Immature natural killer cell (primary cell): ENCODE data around the gene KRTAP6-1. TPM values are rescaled to one million over a fixed set of nuclear protein-coding genes. Genes with fewer than 3 reads are reported as not detected.

ENCODE experiments used
- DNase-seq, 3 donors: peaks; one replicate each; pipeline ENCODE4 v3.0.0; 2022; ENCODE audit warnings: mixed read lengths in 1 of 3
- H3K27ac Mint-ChIP-seq, 6 donors: one replicate each; pipeline ENCODE4 v1.8.0; 2020; ENCODE audit warnings: mixed read lengths in 6 of 6, mild to moderate bottlenecking in 5 of 6, inconsistent platforms in 4 of 6, moderate library complexity in 3 of 6
- H3K27me3 Mint-ChIP-seq, 3 donors: one replicate each; pipeline ENCODE4 v1.8.0; 2020 to 2021; ENCODE audit warnings: low read depth in 3 of 3, mild to moderate bottlenecking in 3 of 3, mixed read lengths in 3 of 3, moderate library complexity in 3 of 3, inconsistent platforms in 1 of 3
- H3K36me3 Mint-ChIP-seq, 3 donors: one replicate each; pipeline ENCODE4 v1.8.0; 2020; ENCODE audit warnings: mixed read lengths in 3 of 3, inconsistent platforms in 2 of 3, mild to moderate bottlenecking in 2 of 3
- H3K4me1 Mint-ChIP-seq, 2 donors: one replicate each; pipeline ENCODE4 v1.8.0; 2020; ENCODE audit warnings: inconsistent platforms in 2 of 2, mild to moderate bottlenecking in 2 of 2, mixed read lengths in 2 of 2, moderate library complexity in 1 of 2
- H3K4me3 Mint-ChIP-seq, 5 donors: one replicate each; pipeline ENCODE4 v1.8.0; 2020; ENCODE audit warnings: mild to moderate bottlenecking in 5 of 5, mixed read lengths in 5 of 5, inconsistent platforms in 3 of 5, moderate library complexity in 3 of 5
- H3K9me3 Mint-ChIP-seq, 6 donors: one replicate each; pipeline ENCODE4 v1.8.0; 2020; ENCODE audit warnings: mild to moderate bottlenecking in 6 of 6, mixed read lengths in 6 of 6, inconsistent platforms in 4 of 6, moderate library complexity in 3 of 6
- polyA plus RNA-seq, 3 donors: library from polyadenylated mRNA; unstranded; fragments of 300-500 nt; fragmentation: Illumina TruSeq; gene quantifications; one replicate each; pipeline ENCODE4 v1.2.3, GENCODE V29; 2021

Gene KRTAP6-1
- polyA plus RNA-seq = not detected

DNA sequence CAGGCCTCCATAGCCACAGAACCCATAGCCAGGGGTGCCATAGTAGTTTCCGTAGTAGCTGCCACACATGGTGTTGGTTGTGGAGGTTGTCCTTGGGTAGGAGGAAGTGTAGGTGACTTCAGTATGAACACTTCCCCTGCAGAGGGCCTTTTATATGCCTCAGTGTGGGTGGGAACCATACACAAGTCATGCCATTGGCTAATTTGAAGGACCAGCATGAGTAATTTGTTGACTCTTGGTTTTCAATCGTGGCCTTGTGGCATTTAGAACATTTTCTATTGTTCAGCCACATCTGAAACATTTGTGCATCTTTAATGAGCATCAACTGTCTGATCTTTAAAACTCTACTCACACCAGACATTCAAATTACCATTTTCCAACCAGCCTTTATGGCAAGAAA is at the start of gene KRTAP6-1:
KRTAP6-1 (minus strand) TSS at position 95 of the 400 bp plus-strand sequence; CDS start at position 69, 26 bp downstream.
- Mint-ChIP-seq H3K4me1 (no peaks in the 10 kb centered on the region), H3K4me3 (no peak within 1 kb of the TSS), H3K36me3 (no peaks in the 10 kb centered on the region), H3K9me3 (peaks cover 4 to 17% (median 8%) of the 10 kb centered on the region in 6 donors), H3K27ac (no peak within 1 kb of the TSS), H3K27me3 (no peaks in the 10 kb centered on the region)
- no peak for DNase-seq

DNA sequence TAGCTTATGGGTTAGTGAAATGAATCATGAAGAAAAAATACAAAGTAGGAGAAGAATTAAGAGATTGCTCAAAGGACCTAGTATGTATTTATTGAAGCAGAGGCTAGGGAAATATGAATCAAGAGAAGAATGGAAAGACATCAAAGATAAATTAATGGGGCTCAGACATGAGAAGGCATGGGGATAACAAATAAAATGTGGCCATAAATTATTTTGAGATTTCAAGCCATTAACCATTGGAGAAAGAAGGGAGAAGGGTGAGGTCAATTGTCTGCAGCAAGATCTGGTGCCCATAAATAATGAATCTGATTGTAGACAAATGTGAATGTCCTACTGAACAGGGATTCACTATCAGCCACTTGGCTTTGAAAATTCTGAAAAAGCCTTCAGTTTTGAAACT is 39.2 kb upstream of the KRTAP6-1 start:
- Mint-ChIP-seq H3K36me3 (no peaks in the 10 kb centered on the region), H3K9me3 (peaks cover 10 to 30% (median 15%) of the 10 kb centered on the region in 6 donors), H3K27ac (no peak overlapping the region), H3K27me3 (no peaks in the 10 kb centered on the region), H3K4me1 (no peaks in the 10 kb centered on the region), H3K4me3 (no peak overlapping the region)
- DNase-seq = no peak

- peaks cover 0 to 4% (median 0%) of the 10 kb centered on the region in 3 donors for H3K27me3 Mint-ChIP-seq
- no peaks in the 10 kb centered on the region for H3K36me3 Mint-ChIP-seq
- peaks cover 5 to 46% (median 24%) of the 10 kb centered on the region in 6 donors for H3K9me3 Mint-ChIP-seq
- no peak overlapping the region for H3K27ac Mint-ChIP-seq
- H3K4me1 Mint-ChIP-seq = no peaks in the 10 kb centered on the region
- H3K4me3 Mint-ChIP-seq = no peak overlapping the region
- DNase-seq = no peak
Measured at GRCh38 chr21:30646904-30647414, 33.2 kb upstream of the KRTAP6-1 start.

GRCh38 chr21:30642564-30642963 is 28.8 kb upstream of the KRTAP6-1 start, which contains the start of gene KRTAP20-3:
KRTAP20-3 (plus strand) TSS chr21:30642864.
- no peaks in the 10 kb centered on the region for H3K4me1 Mint-ChIP-seq
- no peak within 1 kb of the TSS for H3K4me3 Mint-ChIP-seq

GRCh38 chr21:30638686-30639085 is 25.0 kb upstream of the KRTAP6-1 start:
- no peak overlapping the region for H3K27ac Mint-ChIP-seq
- no peak for DNase-seq
- no peak overlapping the region for H3K4me3 Mint-ChIP-seq
- peaks cover 3 to 42% (median 16%) of the 10 kb centered on the region in 6 donors for H3K9me3 Mint-ChIP-seq
- H3K27me3 Mint-ChIP-seq = peaks cover 0 to 4% (median 2%) of the 10 kb centered on the region in 3 donors
- H3K4me1 Mint-ChIP-seq = no peaks in the 10 kb centered on the region
- H3K36me3 Mint-ChIP-seq = no peaks in the 10 kb centered on the region

More at GRCh38 chr21:30642564-30642963, 28.8 kb upstream of the KRTAP6-1 start, which contains the start of gene KRTAP20-3:
- Mint-ChIP-seq H3K9me3 (peaks cover 1 to 52% (median 22%) of the 10 kb centered on the region in 6 donors), H3K27ac (no peak within 1 kb of the TSS), H3K36me3 (no peaks in the 10 kb centered on the region), H3K27me3 (peaks cover 0 to 4% (median 0%) of the 10 kb centered on the region in 3 donors)
- DNase-seq = no peak

- Mint-ChIP-seq H3K4me1 (no peaks in the 10 kb centered on the region), H3K27me3 (peaks cover 0 to 2% (median 0%) of the 10 kb centered on the region in 3 donors), H3K27ac (no peak within 1 kb of the TSS), H3K9me3 (peaks cover 10 to 38% (median 15%) of the 10 kb centered on the region in 6 donors), H3K4me3 (no peak within 1 kb of the TSS), H3K36me3 (no peaks in the 10 kb centered on the region)
- no peak for DNase-seq
Measured at GRCh38 chr21:30634906-30635305, 21.2 kb upstream of the KRTAP6-1 start, which contains the start of gene KRTAP20-2. KRTAP20-2 (plus strand) TSS chr21:30635206; CDS start chr21:30635264, 58 bp downstream.

DNA sequence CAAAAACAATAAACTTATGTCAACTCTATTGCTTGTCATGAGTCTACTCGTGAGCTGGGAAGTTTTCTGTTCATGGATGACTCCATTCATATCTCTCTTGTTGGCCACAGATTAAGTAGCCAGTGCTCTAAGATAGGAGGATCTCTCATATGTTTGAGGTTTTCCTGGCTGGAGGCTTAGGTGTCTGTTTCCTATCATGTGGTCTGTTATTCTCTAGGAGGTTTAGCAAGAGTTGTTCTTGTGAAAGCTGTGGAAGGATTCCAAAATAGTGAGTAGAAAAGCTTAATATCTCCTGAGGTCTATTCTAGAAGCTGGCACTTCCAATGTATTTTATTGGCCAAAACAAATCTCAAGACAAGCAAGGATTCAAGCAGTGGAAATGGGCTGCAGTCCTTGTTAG is 15.5 kb upstream of the KRTAP6-1 start:
- H3K9me3 Mint-ChIP-seq = peaks cover 4 to 42% (median 27%) of the 10 kb centered on the region in 6 donors

DNA sequence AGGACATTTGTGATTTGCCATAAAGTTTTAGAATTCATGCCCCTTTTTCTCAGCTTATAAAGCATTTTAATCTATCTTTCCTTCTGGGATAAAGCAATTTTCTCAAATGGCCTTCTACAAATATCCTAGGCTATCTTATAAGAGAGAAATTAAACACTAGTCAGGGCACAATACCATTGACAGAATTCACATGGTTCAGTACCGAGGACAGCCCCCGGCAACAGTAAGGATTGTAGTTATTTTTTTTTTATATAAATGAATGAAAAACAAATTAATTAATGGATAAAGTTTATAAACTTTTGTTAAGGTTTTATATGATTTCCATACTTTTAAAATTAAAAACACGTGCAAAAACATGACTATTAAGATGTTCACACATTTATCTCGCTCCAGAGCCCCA is 14.4 kb upstream of the KRTAP6-1 start:
- Mint-ChIP-seq H3K9me3 (peaks cover 11 to 43% (median 29%) of the 10 kb centered on the region in 6 donors), H3K4me1 (no peaks in the 10 kb centered on the region), H3K27me3 (no peaks in the 10 kb centered on the region), H3K4me3 (no peak overlapping the region), H3K36me3 (peaks cover 0 to 3% (median 0%) of the 10 kb centered on the region in 3 donors), H3K27ac (no peak overlapping the region)
- DNase-seq = no peak

More for the DNA sequence above, 15.5 kb upstream of the KRTAP6-1 start:
- Mint-ChIP-seq H3K36me3 (peaks cover 0 to 3% (median 0%) of the 10 kb centered on the region in 3 donors), H3K4me1 (no peaks in the 10 kb centered on the region), H3K27ac (no peak overlapping the region), H3K4me3 (no peak overlapping the region), H3K27me3 (no peaks in the 10 kb centered on the region)
- no peak for DNase-seq

DNA sequence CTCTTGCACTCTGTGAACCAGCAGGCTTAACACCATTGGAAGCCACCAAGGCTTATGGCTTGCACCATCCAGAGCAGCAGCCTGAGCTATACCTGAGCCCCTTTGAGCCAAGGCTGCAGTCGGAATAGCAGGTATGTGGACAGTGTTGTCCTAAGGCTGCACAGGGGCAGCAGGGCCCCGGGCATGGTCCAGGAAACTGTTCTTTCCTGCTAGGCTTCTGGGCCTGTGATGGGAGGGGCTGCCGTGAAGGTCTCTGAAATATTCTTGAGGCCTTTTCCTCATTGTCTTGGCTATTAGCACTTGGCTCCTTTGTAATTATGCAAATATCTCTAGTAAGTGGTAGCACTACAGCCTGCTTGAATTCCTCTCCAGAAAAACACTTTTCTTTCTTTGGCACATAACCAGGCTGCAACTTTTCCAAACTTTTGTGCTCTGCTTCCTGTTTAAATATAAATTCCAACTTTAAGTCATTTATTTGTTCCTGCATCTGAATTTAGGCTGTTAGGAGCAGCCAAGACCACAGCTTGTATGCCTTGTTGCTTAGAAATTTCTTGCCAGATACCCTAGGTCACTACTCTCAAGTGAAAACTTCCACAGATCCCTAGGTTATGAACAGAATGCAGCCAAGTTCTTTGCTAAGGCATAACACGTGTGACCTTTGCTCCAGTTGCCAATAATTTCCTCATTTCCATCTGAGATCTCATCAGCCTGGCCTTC is 11.9 kb upstream of the KRTAP6-1 start:
- no peak overlapping the region for H3K27ac Mint-ChIP-seq
- DNase-seq = no peak
- peaks cover 7 to 30% (median 19%) of the 10 kb centered on the region in 6 donors for H3K9me3 Mint-ChIP-seq
- H3K4me1 Mint-ChIP-seq = no peaks in the 10 kb centered on the region
- no peak overlapping the region for H3K4me3 Mint-ChIP-seq
- H3K36me3 Mint-ChIP-seq = peaks cover 0 to 3% (median 0%) of the 10 kb centered on the region in 3 donors
- H3K27me3 Mint-ChIP-seq = no peaks in the 10 kb centered on the region

DNA sequence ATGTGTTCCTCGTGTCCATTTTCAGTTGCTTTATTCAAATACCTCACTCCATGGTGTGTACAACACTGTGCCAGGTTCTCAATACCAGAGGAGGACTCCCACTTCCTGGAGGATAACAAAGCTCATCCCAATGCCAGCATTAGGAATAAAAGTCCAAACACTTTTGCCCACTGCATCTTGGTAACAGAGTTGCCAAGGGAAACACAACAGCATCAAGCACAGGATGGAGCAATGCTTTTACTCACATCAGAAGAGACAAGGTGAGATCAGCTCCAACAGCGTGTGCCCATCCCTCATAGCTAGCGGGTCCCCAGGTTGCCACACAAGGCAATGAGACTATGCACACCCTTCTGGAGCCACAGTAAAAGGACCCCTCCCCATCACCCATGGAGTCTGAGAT is 9.6 kb upstream of the KRTAP6-1 start:
- peaks cover 0 to 3% (median 0%) of the 10 kb centered on the region in 3 donors for H3K36me3 Mint-ChIP-seq
- DNase-seq = no peak
- no peaks in the 10 kb centered on the region for H3K27me3 Mint-ChIP-seq
- no peaks in the 10 kb centered on the region for H3K4me1 Mint-ChIP-seq
- H3K27ac Mint-ChIP-seq = no peak overlapping the region
- H3K4me3 Mint-ChIP-seq = no peak overlapping the region
- peaks cover 7 to 28% (median 18%) of the 10 kb centered on the region in 6 donors for H3K9me3 Mint-ChIP-seq

DNA sequence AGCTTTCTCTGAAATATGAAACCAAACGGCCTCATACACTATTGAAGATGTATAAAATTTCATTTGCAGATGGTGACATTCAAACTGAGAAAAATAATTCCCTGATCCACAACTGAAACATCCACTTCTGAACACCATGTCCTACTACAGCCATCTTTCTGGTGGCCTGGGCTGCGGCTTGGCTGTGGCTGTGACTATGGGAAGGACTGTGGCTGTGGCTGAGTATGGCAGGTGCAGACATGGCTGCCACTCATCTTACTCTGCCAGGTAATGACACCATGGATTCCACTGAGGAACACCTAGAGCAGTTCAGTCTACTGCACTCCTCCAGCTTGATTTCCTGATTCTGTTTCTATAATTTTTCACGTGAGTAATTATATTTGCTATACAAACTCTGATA is 6.8 kb upstream of the KRTAP6-1 start, which contains the start of gene KRTAP20-4:
KRTAP20-4 (plus strand) TSS at position 106 of the 400 bp plus-strand sequence.
- H3K4me3 Mint-ChIP-seq = no peak within 1 kb of the TSS
- no peak for DNase-seq
- no peaks in the 10 kb centered on the region for H3K36me3 Mint-ChIP-seq
- H3K4me1 Mint-ChIP-seq = no peaks in the 10 kb centered on the region
- peaks cover 7 to 24% (median 13%) of the 10 kb centered on the region in 6 donors for H3K9me3 Mint-ChIP-seq
- no peaks in the 10 kb centered on the region for H3K27me3 Mint-ChIP-seq
- H3K27ac Mint-ChIP-seq = no peak within 1 kb of the TSS

DNA sequence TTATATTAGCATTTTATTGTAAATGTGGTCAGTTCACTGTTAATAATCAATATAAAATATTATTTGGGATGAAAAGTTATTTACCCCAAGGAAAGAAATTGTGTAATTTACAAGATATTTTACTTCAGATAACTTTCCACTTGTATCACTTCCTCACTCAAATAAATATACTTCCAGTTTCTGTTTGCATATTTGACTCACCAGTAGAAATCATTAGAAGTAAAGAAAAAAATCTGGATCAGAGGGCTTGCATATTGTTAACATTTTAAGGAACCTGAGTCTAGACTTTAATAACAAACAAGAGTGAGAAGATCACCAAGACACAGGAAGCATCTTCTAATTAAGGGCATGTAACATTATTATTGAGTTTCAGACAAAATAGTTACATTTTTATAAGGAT is 6.3 kb upstream of the KRTAP6-1 start:
- Mint-ChIP-seq H3K27me3 (no peaks in the 10 kb centered on the region), H3K4me3 (no peak overlapping the region), H3K36me3 (no peaks in the 10 kb centered on the region), H3K9me3 (peaks cover 7 to 23% (median 14%) of the 10 kb centered on the region in 6 donors), H3K27ac (no peak overlapping the region), H3K4me1 (no peaks in the 10 kb centered on the region)
- no peak for DNase-seq

GRCh38 chr21:30616125-30616524 is 2.4 kb upstream of the KRTAP6-1 start, which contains the start of gene KRTAP20-1:
KRTAP20-1 (plus strand) TSS chr21:30616425; CDS start chr21:30616455, 30 bp downstream.
- H3K4me3 Mint-ChIP-seq = no peak within 1 kb of the TSS
- no peak within 1 kb of the TSS for H3K27ac Mint-ChIP-seq
- H3K9me3 Mint-ChIP-seq = peaks cover under 1 to 13% (median 5%) of the 10 kb centered on the region in 6 donors
- no peaks in the 10 kb centered on the region for H3K4me1 Mint-ChIP-seq
- DNase-seq = no peak
- no peaks in the 10 kb centered on the region for H3K36me3 Mint-ChIP-seq
- no peaks in the 10 kb centered on the region for H3K27me3 Mint-ChIP-seq

GRCh38 chr21:30615199-30615598 is 1.5 kb upstream of the KRTAP6-1 start:
- Mint-ChIP-seq H3K4me1 (no peaks in the 10 kb centered on the region), H3K4me3 (no peak overlapping the region)

More at GRCh38 chr21:30615199-30615598, 1.5 kb upstream of the KRTAP6-1 start:
- Mint-ChIP-seq H3K9me3 (peaks cover 4 to 17% (median 6%) of the 10 kb centered on the region in 6 donors), H3K36me3 (no peaks in the 10 kb centered on the region), H3K27me3 (no peaks in the 10 kb centered on the region), H3K27ac (no peak overlapping the region)
- DNase-seq = no peak
